SK-MEL-5 (cell line): Measurements from ENCODE around the gene DEAF1. TPM values are rescaled to one million over a fixed set of nuclear protein-coding genes. Genes with fewer than 3 reads are reported as not detected.
"Not testable (repeated sequence)": the region's sequence is repeated elsewhere in the genome, so short reads cannot be mapped to it uniquely, and the experiment has no call there.

Experiments used
- DNase-seq: peaks from one replicate; pipeline ENCODE4 v3.0.0-alpha.2; 2016; ENCODE audit warnings: low read depth, low spot score
- in situ Hi-C: cut with HindIII; loops from 2 replicates; pipeline ENCODE4 v1.10.0; 2016; ENCODE audit warnings: low sequenced_read_pairs, high pct_unique_total_duplicates, low pct_unique_long_range_greater_than_20kb
- polyA plus RNA-seq, 2 experiments: library from polyadenylated mRNA; depleted of rRNA; stranded (reverse); fragments of >200 nt; gene quantifications; 2 replicates each; pipeline ENCODE4 v1.2.3, GENCODE V29; 2015
- total RNA-seq: library from RNA; depleted of rRNA; stranded (reverse); fragments of >200 nt; shearing (Covaris generic); gene quantifications from 2 replicates; pipeline ENCODE4 v1.2.3, GENCODE V29; 2014; rRNA removed

Gene DEAF1
- total RNA-seq: 26.1 and 33.8 TPM in 2 replicates
- polyA plus RNA-seq (2015; cell fraction: cytosol; rRNA removed): 38.0 and 42.2 TPM in 2 replicates
- 38.5 and 86.4 TPM in 2 replicates for polyA plus RNA-seq (2015; cell fraction: nucleus; rRNA removed)

- peak; percentile 97 for DNase-seq
Observed at GRCh38 chr11:694563-695287, at the start of gene DEAF1. TSS of gene DEAF1 (minus strand) at chr11:695222. CDS start at chr11:695047, 175 bp downstream.

DNA sequence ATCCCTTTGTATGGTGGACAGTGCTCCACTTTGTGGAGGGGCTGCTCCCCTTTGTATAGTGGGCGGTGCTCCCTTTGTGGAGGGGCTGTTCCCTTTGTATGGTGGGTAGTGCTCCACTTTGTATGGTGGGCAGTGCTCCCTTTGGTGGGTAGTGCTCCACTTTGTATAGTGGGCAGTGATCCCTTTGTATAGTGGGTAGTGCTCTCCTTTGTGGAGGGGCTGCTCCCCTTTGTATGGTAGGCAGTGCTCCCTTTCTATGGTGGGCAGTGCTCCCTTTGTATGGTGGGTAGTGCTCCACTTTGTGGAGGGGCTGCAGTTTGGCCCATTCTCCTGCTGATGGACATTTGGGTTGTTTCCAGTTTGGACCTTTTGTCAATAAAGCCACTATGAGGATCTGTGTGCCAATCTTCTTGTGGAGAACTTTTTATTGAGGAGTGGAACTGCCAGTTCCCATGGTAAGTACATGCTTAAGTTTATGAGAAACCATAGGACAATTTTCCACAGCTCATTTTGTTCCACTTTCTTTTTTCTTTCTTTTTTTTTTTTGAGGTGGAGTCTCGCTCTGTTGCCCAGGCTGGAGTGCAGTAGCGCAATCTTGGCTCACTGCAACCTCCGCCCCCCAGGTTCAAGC, 47.7 kb upstream of the DEAF1 start:
- in situ Hi-C loops: no loop called here
- no peak for DNase-seq

More at GRCh38 chr11:694563-695287, at the start of gene DEAF1:
- in situ Hi-C loops: no loop called here

DNA sequence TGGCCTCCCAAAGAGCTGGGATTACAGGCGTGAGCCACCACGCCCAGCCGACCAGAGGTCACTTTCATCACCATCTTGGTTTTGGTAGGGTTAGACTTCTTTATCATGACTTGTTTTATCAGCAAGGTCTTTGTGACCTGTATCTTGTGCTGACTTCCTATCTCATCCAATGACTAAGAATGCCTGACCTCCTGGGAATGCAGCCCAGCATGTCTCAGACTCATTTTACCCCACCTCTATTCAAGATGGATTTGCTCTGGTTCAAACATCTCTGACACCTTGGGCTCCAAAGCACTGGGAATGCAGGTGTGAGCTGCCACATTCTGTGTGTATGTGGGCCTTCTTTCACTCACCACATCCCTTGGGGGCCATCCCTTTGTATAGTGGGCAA, 47.1 kb upstream of the DEAF1 start:
- in situ Hi-C loops: no loop called here
- DNase-seq: no peak

DNA sequence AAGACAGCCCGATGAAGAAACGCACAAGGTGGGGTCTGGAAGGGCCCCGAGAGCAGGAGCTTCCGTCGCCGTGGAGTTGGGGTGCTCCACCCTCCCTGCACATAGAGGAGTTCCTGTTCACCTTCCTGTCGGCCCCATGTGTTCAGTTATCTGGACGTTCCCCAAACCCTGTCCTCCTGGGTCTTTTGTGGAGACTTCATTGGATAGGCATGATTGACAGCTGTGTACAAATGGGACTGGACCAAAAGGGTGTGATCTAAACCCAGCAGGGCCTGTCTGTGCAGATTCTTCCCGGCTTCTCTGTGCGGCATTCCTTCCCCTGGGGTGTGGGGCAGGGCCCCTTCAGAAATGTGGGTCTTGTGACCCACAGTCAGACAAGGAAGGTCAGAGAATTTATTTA, 42.9 kb upstream of the DEAF1 start:
- in situ Hi-C loops: not testable (repeated sequence)

DNA sequence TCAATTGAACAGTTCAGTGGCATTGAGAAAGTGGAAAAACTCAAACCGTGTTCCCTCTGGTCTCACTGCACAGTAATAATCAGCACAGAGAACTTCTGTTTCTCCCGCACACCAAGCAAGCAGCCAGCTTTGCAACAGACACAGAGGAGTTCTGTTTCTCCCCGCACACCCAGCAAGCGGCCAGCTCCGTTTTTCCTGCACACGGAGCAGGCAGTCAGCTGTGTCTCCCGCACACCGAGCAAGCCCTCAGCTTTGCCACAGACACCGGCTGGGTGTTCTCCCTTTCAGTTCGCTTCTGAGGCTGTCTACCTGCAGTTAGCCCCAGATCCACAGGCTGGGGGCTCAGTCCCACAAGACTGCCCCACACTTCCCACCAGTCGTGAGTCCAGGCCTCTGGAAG, 42.3 kb upstream of the DEAF1 start:
- DNase-seq: peak; percentile 22
- in situ Hi-C loops: no loop called here

More for the DNA sequence above, 42.9 kb upstream of the DEAF1 start:
- DNase-seq: not testable (repeated sequence)

DNA sequence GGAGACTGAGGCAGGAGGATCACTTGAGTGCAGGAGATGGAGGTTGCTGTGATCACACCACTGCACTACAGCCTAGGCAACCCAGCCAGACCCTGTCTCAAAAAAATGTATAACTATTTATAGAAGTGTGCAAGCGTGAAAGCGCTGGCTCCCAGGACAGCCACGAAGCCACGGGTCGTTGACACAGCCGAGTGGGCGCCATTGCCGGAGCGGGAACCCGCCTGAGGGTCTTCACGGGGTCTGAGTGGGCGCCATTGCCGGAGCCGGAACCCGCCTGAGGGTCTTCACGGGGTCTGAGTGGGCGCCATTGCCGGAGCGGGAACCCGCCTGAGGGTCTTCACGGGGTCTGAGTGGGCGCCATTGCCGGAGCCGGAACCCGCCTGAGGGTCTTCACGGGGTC, 39.5 kb upstream of the DEAF1 start:
- in situ Hi-C loops, DNase-seq: not testable (repeated sequence)

DNA sequence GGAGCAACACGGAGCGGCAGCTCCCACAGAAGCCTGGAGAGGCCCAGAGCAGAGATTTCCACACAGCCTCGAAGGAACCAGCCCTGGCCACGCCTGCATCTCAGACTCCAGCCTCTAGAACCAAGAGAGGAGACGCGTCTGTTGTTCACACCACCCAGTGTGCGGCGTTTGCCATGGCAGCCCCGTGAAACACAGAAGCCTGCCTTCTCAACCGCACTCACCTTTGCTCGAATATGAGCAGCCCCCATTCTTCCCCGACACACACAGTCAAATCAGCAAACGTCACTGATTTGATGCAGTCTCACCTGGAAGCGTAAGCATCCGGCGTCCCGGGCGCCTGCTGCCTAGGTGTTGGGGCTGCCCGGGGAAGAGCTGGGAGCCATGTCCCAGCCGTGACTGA, 38.0 kb upstream of the DEAF1 start:
- DNase-seq: no peak
- in situ Hi-C loops: no loop called here

GRCh38 chr11:729492-730074, 34.6 kb upstream of the DEAF1 start:
- in situ Hi-C loops: no loop called here
- peak; percentile 56 for DNase-seq

DNA sequence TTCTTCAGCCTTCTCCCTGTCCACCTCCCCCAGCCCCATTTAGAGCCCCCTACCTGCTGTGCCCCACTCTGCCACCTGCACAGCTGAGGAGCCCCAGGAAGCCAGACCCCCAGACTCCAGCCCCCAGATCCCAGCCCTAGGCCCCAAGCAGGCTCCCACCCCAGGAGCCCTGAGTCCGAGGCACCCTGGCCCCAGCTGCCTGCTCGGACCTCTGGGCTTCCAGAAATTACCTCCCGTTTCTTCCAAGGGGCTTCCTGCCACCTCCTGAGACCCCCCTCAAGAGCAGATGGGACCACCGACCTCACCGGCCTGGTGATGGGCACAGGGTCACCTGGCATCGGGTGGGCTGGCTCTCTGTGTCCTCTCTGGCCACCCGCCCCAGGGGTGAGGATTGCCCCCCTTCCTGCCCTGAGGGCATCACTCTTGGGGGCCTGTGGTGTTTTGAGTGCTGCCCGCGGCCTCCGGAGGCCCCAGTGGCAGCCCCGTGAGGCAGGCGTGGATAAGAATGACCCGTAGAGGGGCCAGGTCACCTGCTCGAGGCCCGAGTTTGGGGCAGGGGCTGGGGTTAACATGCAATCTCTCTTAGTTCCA, 34.0 kb upstream of the DEAF1 start:
- no peak for DNase-seq
- in situ Hi-C loops: no loop called here

DNA sequence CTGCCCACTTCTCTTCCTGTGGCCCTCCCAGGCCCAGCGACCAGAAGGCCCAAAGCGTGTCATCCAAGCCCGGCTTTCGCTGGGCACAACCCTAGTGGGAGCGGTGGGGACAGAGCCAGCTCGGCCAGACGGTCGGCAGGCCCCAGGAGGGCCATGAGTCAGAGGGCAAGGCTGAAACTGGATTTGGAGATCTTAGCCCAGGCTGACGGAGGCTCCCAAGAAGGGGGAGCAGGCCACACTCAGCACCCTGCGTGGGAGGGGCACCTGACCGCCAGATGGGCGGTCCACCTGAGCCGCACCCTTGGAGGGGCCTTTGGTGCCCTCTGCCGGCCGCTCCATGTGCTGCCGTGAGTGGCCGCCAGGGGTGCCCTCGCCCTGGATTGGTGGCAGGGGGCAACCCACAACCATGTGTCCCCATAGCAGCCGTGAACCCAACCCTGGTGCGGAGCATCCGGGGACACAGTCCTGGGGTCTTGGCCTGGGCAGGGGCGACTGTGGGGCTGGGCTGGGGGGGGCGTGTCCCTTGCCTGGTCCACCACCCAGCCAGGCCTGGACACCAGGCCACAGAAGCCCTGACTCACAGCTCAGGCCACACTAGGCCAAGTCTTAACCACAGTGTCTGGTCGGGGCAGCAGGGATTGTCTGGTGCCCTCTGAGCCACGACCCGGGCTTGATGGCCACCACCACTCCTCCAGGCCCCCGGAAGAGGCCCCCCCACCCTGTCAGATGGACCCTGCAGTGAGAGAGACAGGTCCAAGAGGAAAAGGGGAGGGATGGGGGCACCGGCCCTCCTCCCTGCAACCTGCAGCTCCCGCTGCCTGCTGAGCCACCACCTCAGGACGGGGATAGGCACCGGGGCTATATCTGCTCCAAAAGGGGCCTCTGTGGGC, 33.1 kb upstream of the DEAF1 start:
- DNase-seq: peak; percentile 78
- in situ Hi-C loops: no loop called here

GRCh38 chr11:727281-727701, 32.3 kb upstream of the DEAF1 start:
- no peak for DNase-seq
- in situ Hi-C loops: no loop called here

DNA sequence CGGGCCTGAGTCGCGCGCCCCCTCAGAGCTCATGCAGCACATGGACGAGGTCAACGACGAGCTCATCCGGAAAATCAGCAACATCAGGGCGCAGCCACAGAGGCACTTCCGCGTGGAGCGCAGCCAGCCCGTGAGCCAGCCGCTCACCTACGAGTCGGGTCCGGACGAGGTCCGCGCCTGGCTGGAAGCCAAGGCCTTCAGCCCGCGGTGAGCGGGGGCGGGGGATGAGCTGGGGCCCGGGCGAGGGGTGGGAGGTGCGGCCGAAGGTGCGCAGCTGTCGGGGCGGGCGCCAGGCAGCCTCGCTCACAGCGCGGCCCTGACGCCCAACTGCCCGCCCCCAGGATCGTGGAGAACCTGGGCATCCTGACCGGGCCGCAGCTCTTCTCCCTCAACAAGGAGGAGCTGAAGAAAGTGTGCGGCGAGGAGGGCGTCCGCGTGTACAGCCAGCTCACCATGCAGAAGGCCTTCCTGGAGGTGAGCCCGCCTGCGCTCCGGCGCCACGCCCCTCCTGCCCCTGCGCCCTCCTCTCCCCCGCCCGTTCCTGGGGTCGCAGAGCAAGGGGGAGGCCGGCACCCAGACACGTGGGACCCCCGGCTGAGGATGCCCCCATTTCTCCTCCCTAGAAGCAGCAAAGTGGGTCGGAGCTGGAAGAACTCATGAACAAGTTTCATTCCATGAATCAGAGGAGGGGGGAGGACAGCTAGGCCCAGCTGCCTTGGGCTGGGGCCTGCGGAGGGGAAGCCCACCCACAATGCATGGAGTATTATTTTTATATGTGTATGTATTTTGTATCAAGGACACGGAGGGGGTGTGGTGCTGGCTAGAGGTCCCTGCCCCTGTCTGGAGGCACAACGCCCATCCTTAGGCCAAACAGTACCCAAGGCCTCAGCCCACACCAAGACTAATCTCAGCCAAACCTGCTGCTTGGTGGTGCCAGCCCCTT, 31.5 kb upstream of the DEAF1 start:
- no peak for DNase-seq
- in situ Hi-C loops: no loop called here

DNA sequence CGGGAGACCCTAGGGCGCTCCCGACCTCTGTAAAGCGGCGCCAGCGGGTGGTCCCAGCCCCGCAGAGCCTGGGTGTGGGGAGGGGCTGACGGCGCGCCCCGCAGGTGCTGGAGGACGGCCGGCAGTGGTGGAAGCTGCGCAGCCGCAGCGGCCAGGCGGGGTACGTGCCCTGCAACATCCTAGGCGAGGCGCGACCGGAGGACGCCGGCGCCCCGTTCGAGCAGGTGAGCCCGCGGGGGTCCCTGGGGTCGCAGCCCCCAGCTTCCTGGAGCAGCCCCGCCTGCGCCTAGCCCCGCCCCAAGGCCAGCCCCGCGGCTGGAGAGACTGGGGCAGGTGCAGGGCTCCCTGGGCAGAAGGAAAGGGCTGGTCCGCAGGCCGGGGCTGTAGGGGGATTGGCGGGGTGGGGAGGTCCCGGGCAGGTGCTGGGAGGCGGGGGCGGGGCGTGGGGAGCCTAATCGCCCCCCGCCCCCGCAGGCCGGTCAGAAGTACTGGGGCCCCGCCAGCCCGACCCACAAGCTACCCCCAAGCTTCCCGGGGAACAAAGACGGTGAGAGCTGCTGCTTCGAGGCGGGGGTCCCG, 30.7 kb upstream of the DEAF1 start:
- no peak for DNase-seq
- in situ Hi-C loops: no loop called here

DNA sequence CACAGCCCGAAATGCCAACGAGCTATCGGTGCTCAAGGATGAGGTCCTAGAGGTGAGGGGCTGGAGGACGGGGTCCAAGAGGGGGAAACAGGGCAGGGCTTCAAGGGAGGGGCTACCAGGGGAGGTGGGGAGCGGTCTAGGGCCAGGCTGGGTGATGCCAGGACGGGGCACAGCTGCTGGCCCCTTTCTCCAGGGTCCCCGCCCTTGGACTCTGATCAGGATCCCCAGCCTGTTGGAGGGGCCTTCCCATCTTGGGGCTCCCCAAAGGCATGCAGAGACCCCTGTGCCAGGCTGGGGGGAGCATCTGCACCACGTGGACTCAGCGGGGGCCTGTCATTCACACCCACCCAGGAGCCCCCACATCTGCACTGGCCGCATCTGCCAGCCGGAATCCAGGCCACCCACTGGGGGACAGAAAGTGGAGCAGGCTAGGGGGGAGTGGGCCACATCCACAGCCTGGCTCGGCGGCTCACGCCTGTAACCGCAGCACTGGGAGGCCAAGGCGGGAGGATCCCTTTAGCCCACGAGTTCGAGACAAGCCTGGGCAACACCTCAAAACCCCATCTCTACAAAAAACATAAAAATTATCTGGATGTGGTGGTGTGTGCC, 29.9 kb upstream of the DEAF1 start:
- no peak for DNase-seq
- in situ Hi-C loops: no loop called here

DNA sequence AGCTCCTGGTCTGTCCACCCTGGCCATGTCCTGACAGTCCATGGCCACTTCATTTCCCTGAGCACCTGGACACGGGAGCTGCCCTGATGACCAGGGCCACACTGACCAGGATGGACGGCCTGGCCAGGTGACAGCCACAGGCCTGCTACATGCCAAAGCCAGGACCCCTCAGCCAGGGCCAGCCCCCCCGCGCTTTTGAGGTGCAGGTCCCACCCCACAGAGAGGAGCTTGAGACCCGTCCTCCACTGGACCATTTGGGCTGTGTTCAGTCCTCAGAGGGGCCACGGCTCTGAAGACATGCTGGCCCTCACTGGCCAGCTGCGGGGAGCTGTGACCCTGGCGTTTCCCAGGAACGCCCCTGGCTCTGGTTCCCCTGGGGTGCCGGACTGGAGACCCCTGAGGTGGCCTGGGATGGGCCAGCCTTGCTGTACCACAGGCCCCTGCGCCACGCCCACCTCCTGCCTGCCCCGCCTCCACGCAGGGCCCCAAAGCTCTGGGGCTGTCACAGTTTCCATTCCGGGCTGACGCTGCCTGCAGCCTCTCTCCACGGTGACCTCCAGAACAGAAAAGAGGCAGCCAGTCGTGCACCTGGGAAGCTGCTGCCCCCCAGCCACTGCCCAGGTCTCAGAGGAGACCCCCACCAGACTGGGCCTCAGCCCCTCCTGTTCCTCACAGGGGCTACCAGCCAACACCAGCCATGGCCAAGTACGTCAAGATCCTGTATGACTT, 29.2 kb upstream of the DEAF1 start:
- in situ Hi-C loops: no loop called here
- no peak for DNase-seq
